Neural progenitor cell (in vitro differentiated cells): Measurements from ENCODE around the gene CNNM3.

Experiments
- EZH2 ChIP-seq: fragments of 200-600 bp; sonication (generic); IDR thresholded peaks from 2 replicates; pipeline ENCODE4 v1.6.1; 2017; ENCODE audit warnings: antibody characterized with exemption, mild to moderate bottlenecking, moderate library complexity
- EZH2phosphoT487 ChIP-seq: fragments of 200-600 bp; sonication (generic); IDR thresholded peaks from 2 replicates; pipeline ENCODE4 v1.6.1; 2017; ENCODE audit warnings: antibody characterized with exemption
- TF ChIP-seq, protein P1 (sequence below): fragments of 200-600 bp; sonication (generic); IDR thresholded peaks from 2 replicates; pipeline ENCODE4 v1.5.1; 2017; ENCODE audit warnings: antibody characterized with exemption, mild to moderate bottlenecking

DNA sequence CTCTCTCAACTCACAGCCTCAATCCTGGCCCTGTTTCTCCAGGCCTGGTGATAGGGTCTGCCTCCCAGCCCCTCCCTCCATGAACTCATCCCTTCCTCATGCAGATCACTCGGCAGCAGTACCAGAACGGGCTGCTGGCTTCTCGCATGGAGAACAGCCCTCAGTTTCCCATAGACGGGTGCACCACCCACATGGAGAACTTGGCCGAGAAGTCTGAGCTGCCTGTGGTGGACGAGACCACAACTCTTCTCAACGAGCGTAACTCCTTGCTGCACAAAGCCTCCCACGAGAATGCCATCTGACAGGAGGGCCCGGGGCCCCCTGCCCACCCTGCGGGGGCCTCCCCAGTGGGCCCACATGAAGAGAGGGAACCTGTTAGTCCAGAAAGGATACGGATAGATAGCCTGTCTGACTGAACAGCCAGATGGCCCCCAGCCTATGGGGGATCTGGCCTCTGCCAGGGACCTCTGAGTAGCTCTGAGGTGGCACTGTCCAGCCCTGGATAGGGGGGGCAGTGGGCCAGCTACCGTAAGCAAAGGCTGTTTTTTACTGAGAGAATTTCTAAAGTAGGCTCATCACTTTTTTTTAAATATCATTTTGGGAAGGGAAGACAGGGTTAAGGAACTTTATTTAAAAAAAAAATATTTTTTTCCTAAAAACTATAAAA, 6.7 kb upstream of the CNNM3 start:
- TF ChIP-seq, protein P1, sequence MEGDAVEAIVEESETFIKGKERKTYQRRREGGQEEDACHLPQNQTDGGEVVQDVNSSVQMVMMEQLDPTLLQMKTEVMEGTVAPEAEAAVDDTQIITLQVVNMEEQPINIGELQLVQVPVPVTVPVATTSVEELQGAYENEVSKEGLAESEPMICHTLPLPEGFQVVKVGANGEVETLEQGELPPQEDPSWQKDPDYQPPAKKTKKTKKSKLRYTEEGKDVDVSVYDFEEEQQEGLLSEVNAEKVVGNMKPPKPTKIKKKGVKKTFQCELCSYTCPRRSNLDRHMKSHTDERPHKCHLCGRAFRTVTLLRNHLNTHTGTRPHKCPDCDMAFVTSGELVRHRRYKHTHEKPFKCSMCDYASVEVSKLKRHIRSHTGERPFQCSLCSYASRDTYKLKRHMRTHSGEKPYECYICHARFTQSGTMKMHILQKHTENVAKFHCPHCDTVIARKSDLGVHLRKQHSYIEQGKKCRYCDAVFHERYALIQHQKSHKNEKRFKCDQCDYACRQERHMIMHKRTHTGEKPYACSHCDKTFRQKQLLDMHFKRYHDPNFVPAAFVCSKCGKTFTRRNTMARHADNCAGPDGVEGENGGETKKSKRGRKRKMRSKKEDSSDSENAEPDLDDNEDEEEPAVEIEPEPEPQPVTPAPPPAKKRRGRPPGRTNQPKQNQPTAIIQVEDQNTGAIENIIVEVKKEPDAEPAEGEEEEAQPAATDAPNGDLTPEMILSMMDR, result no peak
- TF ChIP-seq EZH2, result no peak
- TF ChIP-seq EZH2phosphoT487, result no peak
